C1 segment of cervical spinal cord (tissue), 14 donors: ENCODE measurements around the gene TEX48.

Source experiments
- DNase-seq, 14 donors: peaks; one replicate each; lab custom pipeline; 2025; lab: John Stamatoyannopoulos, UW

TEX48 gene

GRCh38 chr9:114621975-114622609, 59.9 kb downstream of the TEX48 start:
- peak in 1 of 14 donors; percentile 35 for DNase-seq

GRCh38 chr9:114621561-114621960, 60.4 kb downstream of the TEX48 start:
- DNase-seq = no peak

DNA sequence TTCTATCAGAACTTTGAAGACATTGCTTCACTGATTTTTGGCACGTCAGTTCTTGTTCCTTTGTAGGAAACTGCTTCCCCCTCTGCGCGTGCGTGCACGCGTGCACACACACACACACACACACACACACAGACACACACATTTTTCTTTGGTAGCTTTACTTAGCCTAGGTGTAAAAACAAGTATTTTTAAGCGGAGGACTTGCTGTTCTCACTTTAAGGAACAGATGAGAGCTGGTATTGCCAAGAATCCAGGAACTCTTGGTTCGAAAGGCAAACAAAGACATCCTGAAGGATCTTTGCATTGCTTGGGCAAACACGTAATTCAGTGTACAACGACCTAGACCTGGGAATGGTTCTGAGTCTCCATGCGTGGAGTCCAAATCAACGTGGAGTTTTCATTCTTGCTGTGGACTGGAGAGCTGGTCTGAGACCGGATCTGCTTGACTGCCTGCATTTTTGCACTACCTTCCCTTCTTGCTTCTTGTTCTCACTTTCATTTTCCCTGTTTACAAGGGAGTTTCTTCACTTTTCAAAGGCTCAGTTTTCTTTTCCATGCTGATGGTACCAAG, 62.7 kb downstream of the TEX48 start:
- no peak for DNase-seq

- DNase-seq = peak in 10 of 14 donors; percentile 13 to 63 (median 28)
Measured at GRCh38 chr9:114616684-114617520, 65.1 kb downstream of the TEX48 start.
